NCI-H2196 (cell line): ENCODE data around the gene CDKAL1.
"Not testable (repeated sequence)": the region's sequence is repeated elsewhere in the genome, so short reads cannot be mapped to it uniquely, and the experiment has no call there.

Experiments used
- DNase-seq: peaks from one replicate; lab custom pipeline; 2025; ENCODE audit not compliant: unreplicated experiment; lab: John Stamatoyannopoulos, UW

Gene CDKAL1

DNA sequence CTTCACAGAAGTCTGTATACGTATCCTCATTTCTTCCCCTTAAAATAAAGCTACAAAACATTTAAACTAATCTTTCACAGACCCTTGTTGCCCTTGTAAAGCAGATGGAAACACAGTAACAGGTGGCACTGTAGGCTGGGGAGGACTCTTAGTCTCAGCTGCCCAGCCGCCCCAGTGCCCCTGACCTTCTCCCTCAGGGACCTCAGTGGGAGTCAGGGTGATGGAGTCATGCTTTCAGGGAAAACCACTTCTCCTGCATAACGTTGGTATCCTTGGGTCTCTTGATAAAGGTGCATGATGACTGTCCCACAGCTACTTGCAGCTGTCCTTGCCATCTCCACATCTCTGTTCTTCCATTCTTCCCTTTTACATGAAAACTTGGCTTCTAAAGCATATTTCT is 198.6 kb downstream of the CDKAL1 start:
- DNase-seq, result no peak

DNA sequence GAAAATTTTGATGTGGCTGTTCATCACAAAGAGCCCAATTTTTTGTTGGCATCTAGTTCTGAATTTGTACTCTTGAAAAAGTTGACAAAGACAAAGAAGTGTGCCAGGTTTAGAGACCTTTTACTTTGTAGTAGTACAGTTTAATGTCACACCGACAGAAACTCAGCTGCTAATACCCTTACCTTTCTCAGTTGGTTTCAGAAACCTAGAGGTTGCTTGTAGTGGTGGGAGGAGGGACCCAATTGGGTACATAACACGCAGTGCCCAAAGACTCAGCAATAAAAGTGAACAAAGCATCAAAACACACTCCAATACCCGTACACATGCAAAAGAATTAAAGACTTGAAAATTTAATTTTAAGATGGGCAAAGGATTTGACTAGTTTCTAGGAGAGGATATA is 203.7 kb downstream of the CDKAL1 start:
- DNase-seq, result no peak

DNA sequence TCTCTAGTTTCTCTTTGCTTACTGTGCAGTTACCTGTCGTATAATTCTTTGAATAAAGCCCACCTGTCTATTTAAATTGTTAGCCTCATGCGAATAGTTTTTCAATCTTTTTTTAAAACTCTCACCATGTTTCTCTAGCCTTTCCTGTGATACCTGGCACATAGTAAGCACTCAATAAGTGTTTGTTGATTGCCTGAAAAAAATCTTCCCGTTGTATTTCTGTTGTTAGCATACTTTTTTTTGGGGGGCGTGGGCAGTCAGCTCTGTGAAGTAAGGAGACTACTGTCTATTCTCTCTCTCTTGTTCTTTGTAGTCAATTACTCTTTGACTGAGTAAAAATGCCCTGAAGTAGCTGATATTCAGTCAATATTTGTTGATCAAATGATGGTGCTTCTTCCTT is 205.8 kb downstream of the CDKAL1 start:
- no peak for DNase-seq

DNA sequence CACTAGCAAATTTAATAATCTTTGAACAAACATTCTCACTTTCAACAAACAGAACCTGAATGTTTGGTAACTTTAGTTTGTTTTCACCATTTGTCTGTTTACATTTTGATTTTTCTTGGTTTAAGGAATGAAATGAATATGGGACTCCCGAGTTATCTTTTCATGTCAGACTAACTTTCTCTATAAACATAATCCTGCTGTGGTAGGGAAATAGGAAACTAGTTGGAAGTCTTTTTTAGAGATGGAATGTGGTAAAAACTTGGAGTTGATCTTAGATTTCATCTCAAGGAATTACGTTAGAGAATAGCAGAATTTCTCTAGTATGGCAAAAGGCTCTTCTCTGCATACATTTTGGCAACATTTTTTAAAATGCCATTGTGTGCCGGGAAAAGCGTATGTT is 206.5 kb downstream of the CDKAL1 start:
- DNase-seq, result no peak

DNA sequence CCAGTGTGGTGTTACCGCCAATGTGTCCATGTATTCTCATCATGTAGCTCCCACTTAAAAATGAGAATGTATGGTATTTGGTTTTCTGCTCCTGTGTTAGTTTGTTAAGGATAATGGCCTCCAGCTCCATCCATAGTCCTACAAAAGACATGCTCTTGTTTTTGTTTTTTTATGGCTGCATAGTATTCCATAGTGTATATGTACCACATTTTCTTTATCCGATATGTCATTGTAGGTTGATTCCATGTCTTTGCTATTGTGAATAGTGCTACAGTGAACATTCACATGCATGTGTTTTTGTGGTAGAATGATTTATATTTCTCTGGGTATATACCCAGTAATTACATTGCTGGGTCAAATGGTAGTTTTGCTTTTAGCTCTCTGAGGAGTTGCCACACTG is 207.2 kb downstream of the CDKAL1 start:
- no peak for DNase-seq

DNA sequence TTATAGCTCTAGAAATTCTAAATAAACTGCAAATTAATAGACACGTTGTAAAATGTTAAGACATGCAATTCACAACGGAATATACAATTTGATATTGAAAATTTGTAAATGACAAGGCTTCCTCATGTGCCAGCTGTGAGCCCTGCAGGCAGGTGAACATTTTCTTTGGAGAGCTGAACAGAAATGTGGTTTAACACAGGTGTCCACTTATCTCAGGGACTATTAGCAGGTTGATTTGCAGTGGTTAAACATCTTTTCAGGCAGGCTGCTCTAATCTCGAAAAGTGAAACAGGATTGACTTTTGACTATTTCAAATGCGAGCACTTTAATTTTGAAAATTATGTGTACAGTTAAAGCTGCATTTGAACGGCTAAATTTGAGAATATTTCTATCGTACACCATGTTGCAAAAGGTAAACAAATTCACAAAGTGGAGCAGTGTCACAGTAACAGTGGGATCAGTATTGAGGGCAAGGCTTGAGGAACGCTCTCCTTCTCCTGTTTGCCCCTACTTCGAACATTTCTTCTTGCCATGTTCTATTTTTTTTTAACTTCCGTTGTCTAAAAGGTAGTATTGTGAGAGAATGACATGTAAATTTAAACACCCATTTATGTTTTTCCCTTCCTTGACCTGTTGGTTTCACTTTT is 210.8 kb downstream of the CDKAL1 start:
- peak; percentile 7 for DNase-seq

DNA sequence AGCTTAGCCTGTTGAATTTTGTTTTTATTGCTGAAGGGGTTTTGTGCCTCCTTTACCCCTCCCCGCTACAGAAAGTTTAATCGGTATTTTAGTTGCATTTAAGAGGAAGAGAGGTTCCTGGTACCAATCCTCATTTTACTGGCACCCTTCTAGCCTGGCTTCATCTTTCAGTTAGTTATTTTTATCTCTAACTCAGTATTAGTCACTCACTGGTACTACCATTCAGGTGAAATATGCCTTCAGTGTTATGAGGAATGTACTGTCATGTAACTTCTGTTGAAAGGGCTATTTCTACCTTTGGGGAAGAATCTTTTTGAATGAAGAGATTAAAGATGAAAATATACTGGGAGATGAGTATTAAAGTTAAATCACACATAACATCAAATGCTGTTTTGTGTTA is 211.8 kb downstream of the CDKAL1 start:
- DNase-seq, result no peak

DNA sequence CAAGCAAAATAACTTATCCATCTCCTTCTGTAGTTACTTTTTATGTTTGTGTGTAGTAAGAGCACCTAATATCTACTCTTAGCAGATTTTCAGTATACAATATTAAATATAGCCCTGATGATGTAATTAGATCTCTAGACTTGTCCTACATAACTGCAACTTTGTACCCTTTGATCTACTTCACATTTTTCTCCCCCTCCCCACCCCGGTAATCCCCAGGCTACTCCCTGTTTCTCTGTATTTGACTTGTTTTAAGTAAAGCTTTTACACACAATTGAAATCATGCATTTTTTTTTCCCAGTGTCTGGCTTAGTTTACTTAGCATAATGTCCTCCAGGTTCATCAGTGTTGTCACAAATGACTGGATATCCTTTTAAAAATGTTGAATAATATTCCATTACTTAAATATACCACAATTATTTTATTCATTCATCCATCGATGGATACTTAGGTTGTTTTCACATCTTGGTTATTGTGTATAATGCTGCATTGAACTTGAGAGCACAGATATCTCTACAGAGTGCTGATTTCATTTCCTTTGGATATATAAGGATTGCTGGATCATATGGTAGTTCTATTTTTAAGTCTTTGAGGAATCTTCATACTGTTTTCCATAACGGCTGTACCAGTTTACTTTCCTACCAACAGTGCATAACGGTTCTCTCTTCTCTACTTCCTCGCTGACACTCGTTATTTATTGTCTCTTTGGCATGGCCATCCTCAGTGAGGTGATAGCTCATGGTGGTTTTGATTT is 212.7 kb downstream of the CDKAL1 start:
- no peak for DNase-seq

DNA sequence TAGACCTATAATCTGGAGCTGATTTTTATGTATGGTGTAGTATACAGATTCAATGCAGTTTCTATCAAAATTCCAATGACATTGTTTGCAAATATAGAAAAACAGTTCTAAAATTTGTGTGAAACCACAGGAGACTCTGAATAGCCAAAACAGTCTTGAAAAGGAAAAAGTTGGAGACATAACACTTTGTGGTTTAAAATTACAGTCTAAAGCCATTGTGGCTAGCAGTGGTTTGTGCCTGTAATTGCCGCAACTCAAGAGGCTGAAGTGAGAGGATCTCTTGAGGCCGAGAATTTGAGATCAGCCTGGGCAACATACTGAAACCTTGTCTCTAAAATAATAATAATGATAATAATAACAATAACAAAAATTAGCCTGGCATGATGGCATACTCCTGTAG is 213.7 kb downstream of the CDKAL1 start:
- no peak for DNase-seq

DNA sequence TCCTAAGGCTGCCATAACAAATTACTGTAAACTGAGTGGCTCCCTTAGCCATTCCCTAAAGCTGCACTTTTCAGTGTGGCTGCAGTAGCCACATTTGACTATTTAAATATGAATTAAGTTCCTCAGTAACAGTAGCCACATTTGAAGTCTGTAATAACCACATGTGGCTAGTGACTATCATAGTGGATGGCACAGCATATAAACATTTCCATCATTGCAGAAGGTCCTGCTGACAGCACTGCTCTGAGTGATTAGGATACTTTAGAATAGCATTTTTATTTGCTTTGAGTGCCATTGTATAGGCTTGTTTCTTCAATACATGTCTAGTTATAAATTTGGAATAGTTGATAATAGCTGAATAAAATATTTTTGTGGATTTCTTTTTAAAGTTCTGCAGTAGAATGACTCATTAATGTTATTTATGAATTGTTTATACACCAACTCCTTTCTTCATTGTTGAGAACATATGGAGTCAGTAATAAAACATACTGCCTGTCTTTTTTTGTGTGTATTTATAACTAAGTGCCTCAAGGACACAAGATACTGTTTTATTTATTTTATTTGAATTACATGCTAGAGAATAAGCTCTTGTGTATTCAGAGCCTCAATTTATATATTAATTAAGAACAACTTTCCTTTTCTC is 217.2 kb downstream of the CDKAL1 start:
- DNase-seq, result no peak

DNA sequence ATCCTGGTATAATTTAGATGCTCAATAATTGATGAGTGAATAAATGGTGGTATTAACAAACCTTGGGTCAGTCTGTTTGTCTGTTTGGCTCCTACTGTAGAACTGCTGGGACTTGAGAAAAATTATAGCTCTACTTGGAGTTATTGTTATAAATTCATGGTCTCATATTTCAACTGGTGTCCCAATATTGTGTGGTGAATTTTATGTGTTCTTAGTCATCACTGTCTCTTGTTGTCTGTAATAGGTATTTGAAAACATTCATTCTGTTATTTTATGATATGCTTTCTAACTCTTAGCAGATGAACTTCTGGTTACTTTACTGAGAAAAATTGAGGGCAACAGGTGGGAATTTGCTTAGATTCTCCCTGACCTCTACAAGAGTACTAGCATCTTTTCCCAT is 221.4 kb downstream of the CDKAL1 start:
- no peak for DNase-seq

DNA sequence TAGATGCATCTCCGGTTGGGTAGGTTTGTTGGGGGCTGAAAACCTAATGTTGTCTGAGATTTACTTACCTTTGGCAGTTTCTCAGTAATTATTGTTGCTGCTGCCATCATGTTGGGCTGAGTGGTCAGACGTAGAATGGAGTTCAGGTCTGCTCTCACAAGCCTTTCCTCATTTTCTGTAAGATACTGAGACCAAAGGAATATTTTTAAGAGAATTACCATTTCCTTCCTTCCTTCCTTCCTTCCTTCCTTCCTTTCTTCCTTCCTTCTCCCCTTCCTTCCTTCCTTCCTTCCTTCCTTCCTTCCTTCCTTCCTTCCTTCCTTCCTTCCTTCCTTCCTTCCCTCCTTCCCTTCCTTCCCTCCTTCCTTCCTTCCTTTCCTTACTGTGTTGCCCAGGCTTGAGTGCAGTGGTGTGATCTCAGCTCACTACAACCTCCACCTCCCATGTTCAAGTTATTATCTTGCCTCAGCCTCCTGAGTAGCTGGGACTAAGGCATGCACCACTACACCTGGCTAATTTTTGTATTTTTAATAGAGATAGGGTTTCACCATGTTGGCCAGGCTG is 222.4 kb downstream of the CDKAL1 start:
- DNase-seq, result not testable (repeated sequence)

DNA sequence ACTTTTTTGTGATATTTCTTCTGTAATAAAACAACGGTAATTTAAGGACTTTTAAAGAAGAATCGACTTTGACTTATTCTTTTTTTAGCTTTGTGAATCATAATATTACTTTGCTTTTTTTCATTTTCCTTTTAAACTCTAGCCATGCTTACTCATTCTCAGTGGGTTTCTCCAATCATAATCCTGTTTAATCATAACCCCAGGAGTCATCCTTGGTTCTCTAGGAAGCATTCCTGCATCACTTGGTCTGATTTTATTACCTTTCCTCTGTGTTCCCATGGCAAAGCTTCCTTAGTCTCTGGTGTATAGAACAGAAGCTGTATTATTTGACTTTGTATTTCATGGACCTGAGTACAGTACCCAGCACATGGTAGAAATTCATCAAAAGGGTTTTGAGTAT is 223.5 kb downstream of the CDKAL1 start:
- DNase-seq, result no peak

DNA sequence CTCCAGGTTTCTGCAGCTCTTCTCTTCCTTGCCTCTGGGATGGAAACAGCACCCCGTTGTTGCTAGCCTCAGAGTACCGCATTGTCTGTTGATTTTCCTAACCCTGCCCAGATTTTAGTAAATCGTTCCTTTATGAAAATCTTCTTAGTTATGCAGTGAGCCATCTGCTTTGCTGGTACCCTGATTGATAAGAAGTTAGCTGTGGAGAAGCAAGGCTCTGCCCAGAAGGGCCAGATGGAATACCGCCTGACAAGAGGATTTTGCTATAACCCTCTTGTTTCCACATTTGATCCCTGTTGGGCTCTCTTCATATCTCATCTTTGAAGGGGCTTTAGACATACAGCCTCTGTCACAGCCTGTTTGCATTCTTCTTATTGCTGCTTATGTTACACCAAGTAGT is 229.0 kb downstream of the CDKAL1 start:
- no peak for DNase-seq

DNA sequence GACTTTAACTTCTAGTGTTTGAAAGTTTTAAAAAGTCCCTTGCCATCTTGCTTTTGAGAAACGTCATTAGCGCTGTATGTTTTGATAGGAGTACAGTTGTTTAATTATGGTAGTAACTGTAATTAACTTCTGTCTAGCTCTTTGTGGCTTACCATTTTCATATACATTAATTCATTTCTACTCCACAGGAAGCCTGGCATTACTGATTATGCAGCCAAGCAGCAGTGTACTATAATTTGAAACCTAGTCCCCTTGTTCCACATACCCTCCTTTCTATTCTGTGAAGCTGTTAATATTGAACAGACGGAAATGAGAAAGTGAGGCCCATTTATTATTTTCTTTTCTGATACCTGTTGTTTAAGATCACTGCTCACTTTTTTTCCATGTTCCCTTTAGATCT is 235.4 kb downstream of the CDKAL1 start:
- no peak for DNase-seq

DNA sequence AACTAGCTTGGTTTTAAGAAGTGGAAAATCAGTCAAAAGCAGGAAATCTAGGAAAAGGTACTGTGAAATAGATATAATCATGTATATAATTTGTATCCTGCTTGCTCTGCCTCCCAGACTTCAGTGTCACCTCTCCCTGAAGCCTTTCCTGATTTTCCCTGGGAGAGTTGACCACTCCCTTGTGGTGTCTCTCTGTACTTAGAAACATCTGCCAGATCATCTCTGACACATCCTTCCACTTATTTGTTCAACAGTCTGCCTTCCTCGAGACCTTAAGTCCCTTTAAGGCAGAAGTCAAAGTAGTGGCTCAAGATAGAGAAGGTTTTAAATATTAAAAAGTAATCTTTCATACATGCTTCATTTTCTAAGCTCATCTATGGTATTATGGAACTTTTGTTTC is 236.5 kb downstream of the CDKAL1 start:
- no peak for DNase-seq

DNA sequence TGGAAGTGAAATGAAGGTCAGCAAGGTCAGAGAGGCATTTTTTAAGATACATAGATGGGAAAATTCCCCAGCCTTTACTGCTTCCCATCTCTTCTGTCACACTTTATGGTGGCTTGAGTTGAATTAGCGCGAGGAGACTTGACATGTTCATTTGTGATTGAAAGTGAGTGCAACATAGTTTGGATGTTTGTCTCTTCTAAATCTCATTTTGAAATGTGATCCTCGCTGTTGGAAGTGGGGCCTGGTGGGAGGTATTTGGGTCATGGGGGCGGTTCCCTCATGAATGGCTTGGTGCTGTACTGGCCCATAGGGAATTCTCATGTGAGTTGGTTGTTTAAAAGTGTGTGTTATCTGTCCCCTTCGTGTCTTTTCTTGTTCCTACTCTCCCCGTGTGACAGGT is 237.2 kb downstream of the CDKAL1 start:
- no peak for DNase-seq

DNA sequence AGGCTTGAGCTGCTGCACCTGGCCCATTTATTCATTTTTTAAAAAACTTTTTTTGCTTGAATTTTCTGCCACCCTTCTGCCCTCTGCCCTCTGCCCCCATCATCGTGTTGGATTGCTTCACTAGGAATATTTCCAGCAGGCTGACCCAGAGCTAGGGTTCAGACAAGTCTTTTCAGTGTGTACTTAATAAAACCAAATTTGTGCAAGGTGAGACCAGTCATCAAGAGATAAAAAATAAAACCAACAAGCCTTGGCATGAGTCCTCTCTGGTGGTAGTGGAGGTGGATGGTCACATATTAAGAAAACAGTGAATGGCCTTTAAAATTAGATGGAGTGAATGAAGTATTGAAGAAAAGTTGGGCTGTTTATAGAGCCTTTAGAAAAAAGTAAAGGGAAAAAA is 239.6 kb downstream of the CDKAL1 start:
- no peak for DNase-seq

DNA sequence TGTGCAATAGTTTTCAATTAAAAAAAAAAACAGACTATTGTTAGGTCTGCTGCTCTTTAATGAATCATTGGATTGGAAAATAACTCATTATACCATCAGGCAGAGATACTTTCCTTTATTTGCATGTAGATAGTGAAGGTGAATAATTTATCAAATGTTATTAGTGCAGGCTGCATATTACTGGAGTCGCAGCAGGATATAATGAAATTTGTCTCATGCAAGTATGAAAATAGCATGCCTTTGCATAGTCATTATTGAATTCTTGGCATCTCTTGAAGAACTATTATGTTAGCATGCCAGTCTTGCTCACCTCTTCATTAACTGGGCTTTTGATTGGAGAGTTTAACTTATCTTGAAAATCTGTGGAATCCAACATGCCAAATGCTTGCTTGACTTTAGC is 241.7 kb downstream of the CDKAL1 start:
- no peak for DNase-seq

DNA sequence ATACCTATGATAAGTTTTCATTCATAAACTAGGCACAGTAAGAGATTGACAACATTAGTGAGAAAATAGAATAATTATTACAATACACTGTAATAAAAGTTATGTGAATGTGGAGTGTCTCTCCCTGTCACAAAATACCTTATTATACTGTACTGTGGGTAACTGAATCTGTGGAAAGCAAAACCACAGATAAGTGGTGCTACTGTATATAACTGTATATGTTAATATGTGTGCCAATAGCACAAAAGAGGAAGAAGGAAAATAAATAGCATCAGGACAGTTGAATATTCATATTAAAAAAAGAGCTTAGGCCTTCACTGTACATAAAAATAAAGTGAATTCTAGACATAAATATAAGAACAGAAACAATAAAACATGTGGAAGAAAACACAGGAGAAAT is 243.5 kb downstream of the CDKAL1 start:
- no peak for DNase-seq

DNA sequence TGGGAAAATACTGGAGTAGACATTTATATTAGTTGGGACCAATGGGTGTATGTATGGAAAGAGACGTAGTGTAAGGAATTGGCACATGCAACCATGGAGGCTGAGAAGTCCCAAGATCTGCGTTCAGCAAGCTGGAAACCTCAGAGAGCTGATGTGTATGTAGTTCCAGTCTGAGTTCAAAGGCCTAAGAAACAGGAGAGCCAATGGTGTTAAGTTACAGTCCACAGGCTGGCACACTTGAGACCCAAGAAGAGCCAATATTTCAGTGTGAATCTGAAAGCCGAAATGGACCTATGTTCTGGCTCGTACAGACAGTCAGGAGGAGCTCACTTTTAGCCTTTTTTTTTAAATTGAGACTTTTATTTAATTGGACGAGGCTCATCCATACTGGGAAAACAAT is 244.2 kb downstream of the CDKAL1 start:
- no peak for DNase-seq

DNA sequence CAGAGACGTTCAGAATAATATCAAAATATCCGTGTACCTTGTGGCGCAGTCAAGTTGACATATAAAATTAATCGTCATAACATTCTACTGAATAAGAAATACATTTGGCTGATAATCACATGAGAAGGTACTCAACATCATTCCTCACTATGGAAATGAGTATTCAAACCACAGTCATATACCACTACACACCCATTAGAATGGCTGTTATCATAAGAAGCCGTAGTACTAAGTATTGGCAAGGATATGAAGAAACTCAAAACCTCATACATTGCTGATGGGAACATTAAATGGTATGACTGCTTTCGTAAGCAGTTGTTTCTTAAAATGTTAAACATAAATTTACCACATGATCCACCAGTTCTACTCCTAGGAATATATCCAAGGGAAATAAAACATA is 244.7 kb downstream of the CDKAL1 start:
- no peak for DNase-seq
